Esophagus squamous epithelium (tissue), 5 donors: Measurements from ENCODE around the gene SHCBP1. TPM values are rescaled to one million over a fixed set of nuclear protein-coding genes. Genes with fewer than 3 reads are reported as not detected.
"Not testable (repeated sequence)": the region's sequence is repeated elsewhere in the genome, so short reads cannot be mapped to it uniquely, and the experiment has no call there.

Experiments used
- DNase-seq: peaks from one replicate; lab custom pipeline; 2025; lab: John Stamatoyannopoulos, UW
- H3K27ac ChIP-seq, 4 donors: fragments of 200-600 bp; sonication (generic); one replicate each; pipeline ENCODE4 v1.5.1; 2016 to 2019; ENCODE audit warnings: mild to moderate bottlenecking in 1 of 4
- H3K27me3 ChIP-seq, 4 donors: fragments of 200-600 bp; sonication (generic); 1 replicate in 3 of 4; 2 replicates in 1 of 4; pipeline versions ENCODE4 v1.5.1 to v1.6.0; 2017 to 2021; ENCODE audit warnings: antibody characterized with exemption in 1 of 4
- H3K36me3 ChIP-seq, 3 donors: fragments of 200-600 bp; sonication (generic); one replicate each; pipeline ENCODE4 v1.5.1; 2016 to 2019
- H3K4me1 ChIP-seq, 3 donors: fragments of 200-600 bp; sonication (generic); one replicate each; pipeline ENCODE4 v1.5.1; 2017 to 2019
- H3K4me3 ChIP-seq, 4 donors: fragments of 200-600 bp; sonication (generic); 1 replicate in 3 of 4; 2 replicates in 1 of 4; pipeline ENCODE4 v1.5.1; 2016 to 2019; ENCODE audit warnings: mild to moderate bottlenecking in 2 of 4, moderate library complexity in 1 of 4
- H3K9me3 ChIP-seq, 3 donors: fragments of 200-600 bp; sonication (generic); one replicate each; pipeline ENCODE4 v1.5.1; 2016 to 2019
- POLR2A ChIP-seq, 4 donors: fragments of 450-650 bp; IDR thresholded peaks; one replicate each; pipeline ENCODE4 v1.6.1; 2017; ENCODE audit warnings: antibody characterized with exemption in 4 of 4, mild to moderate bottlenecking in 4 of 4, moderate library complexity in 3 of 4
- WGBS, 2 donors: methylation state at CpG; one replicate each; pipeline ENCODE4 v1.1.5; 2018; 5-methylcytosine and 5-hydroxymethylcytosine counted together
- intact Hi-C: fragments of 100-400 bp; cut with DNase I; formaldehyde crosslinking; loops from one replicate; pipeline ENCODE4 v1.15.0; 2022
- total RNA-seq, 4 donors: library from RNA; depleted of rRNA; stranded (reverse); fragments of >200 nt; gene quantifications; one replicate each; pipeline ENCODE4 v1.1.0, GENCODE V29; 2016
- TF ChIP-seq, protein P1 (sequence below), 6 experiments: fragments of 450-650 bp in 4 of 6; fragments of 200-600 bp in 2 of 6; sonication (generic) in 2 of 6; IDR thresholded peaks; one replicate each; pipeline ENCODE4 v1.5.1; 2016 to 2019; ENCODE audit warnings: antibody characterized with exemption in 6 of 6, mild to moderate bottlenecking in 4 of 6, moderate library complexity in 4 of 6
- donor health status: DM: yes; HTN: yes; CAD: no.

The SHCBP1 gene
- total RNA-seq, 4 donors from 2014 or later: 1.9 to 13.7 (median 6.9) TPM

DNA sequence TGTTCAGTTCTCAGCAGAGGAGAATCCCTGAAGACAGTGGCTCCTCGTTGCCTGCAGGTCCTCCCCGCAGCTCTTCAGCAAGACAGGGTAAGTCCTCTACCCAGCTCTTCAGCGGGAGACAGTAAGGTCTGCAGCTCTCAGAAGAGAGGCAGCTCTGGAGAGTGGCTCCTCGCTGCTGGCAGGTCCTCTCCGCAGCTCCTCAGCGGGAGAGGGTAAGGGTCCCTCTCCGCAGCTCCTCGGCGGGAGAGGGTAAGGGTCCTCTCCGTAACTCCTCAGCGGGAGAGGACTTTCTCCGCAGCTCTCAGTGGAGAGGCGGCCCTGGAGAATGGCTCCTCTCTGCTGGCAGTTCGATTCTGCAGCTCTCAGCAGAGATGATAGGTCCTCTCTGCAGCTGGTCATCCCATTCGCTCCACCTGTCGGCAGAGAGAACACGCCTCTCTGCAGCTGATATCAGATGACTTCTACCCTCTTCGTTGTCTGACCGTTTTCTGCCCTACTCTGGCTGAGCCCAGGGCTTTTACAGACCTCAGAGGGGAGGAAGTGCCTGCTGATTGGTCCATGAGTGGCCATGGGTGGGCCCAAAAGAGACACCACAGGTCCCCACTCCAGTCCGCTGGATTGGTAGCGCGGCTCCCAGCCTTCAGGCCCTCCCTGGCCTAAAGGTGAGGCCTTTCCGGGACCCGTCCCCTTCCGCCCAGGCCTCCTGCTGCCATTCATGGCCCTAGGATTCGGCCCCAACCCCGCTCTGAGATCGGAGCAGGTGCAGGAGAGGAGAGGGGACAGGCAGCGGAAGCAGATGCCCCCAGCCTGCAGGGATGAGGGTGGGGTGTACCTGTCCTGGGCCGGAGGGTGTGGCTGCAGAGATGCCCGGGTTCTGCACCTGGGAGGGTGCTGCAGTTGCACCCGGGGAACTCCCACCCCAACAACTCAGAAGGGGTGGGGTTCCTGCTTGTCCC is 11.9 kb upstream of the SHCBP1 start:
- TF ChIP-seq, protein P1, sequence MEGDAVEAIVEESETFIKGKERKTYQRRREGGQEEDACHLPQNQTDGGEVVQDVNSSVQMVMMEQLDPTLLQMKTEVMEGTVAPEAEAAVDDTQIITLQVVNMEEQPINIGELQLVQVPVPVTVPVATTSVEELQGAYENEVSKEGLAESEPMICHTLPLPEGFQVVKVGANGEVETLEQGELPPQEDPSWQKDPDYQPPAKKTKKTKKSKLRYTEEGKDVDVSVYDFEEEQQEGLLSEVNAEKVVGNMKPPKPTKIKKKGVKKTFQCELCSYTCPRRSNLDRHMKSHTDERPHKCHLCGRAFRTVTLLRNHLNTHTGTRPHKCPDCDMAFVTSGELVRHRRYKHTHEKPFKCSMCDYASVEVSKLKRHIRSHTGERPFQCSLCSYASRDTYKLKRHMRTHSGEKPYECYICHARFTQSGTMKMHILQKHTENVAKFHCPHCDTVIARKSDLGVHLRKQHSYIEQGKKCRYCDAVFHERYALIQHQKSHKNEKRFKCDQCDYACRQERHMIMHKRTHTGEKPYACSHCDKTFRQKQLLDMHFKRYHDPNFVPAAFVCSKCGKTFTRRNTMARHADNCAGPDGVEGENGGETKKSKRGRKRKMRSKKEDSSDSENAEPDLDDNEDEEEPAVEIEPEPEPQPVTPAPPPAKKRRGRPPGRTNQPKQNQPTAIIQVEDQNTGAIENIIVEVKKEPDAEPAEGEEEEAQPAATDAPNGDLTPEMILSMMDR (IDR thresholded peaks at IDR 0.05): no peak
- TF ChIP-seq POLR2A (IDR thresholded peaks at IDR 0.05): no peak
- no peak overlapping the region for H3K4me3 ChIP-seq
- 71 to 94% methylated on average over 2 to 10 of the region's 32 CpGs for WGBS, 2 donors
- H3K4me1 ChIP-seq: peaks cover 0 to 12% (median 0%) of the 10 kb centered on the region in 3 donors
- H3K27ac ChIP-seq: no peak overlapping the region
- DNase-seq: no peak
- intact Hi-C loops: no loop called here
- no peaks in the 10 kb centered on the region for H3K27me3 ChIP-seq
- no peaks in the 10 kb centered on the region for H3K36me3 ChIP-seq
- no peaks in the 10 kb centered on the region for H3K9me3 ChIP-seq

DNA sequence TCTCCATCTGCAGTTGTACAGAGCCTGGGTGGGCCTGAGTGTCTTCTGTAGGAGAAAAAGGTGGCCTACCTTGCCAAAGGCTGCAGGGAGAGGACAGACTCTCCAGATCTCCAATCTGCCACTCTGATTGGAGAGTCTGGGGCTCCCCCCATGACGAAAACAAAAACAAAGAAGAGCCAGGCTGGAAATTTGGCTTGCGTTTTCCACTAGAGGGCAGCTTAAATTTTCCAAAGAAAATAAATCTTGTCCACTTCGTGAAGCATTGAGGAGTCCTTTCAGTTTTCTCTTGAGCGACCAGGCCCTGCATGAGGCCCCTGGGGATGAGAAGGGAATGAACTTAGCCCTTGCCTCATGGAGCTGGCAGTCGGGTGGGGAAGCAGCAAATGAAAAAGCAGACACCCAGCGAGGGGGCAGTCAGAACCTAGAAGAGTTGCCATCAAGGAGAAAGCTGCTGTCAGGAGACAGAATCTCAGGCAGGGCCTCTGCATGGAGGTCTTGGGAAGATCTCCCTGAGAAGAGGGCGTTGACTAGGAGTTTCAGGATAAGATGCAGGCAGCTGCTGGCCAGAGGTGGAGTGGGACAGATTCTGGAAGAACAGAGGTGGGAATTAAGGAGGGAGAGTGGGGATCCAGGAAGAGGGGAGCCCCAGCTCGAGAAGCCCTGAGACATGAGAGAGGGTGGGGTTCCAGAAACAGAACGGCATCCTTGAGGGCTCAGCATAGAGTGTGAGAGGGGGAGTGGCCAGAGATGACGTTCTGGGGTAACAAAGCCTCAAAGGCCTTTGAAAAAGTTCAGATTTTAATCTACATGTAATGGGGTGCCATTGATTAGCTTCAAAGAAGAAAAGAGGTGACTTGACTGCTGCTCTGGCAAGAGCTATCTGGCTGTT is 8.4 kb upstream of the SHCBP1 start:
- WGBS, 2 donors: 28 to 29% methylated on average over 10 of the region's 10 CpGs
- no peaks in the 10 kb centered on the region for H3K9me3 ChIP-seq
- peak overlapping the region in 1 of 4 donors; percentile 9 for H3K4me3 ChIP-seq
- H3K4me1 ChIP-seq: peaks cover 0 to 12% (median 0%) of the 10 kb centered on the region in 3 donors
- no peaks in the 10 kb centered on the region for H3K36me3 ChIP-seq
- no peak for DNase-seq
- peak overlapping the region in 2 of 4 donors; percentile 32 to 33 for H3K27ac ChIP-seq
- intact Hi-C loops: no loop called here
- no peaks in the 10 kb centered on the region for H3K27me3 ChIP-seq
- TF ChIP-seq POLR2A (IDR thresholded peaks at IDR 0.05): no peak
- TF ChIP-seq, protein P1 (IDR thresholded peaks at IDR 0.05): peak in 5 of 6 experiments; percentile 7 to 34 (median 18)

DNA sequence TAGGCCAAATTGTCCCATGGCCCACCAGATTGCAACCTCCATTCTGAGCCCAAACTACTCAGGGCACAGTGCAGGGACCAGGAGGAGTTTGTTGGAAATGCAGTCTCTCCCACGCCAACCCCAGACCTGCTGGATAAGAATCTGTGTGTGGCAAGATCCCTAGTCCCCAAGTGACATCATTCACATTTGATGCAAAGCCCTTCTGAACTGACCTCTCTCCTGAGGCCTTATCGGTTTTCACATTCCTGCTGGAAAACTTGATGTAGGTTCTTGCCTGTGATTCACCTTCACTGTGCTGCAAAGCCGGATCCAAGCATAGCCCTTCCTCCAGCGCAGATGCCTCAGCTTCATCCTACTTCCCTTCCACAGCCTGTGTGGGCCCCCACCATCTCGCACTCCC is 6.6 kb upstream of the SHCBP1 start:
- no peak overlapping the region for H3K4me3 ChIP-seq
- no peaks in the 10 kb centered on the region for H3K36me3 ChIP-seq
- H3K27ac ChIP-seq: no peak overlapping the region
- intact Hi-C loops: no loop called here
- H3K9me3 ChIP-seq: no peaks in the 10 kb centered on the region
- WGBS, 2 donors: 88 to 90% methylated on average over 4 to 5 of the region's 5 CpGs
- H3K4me1 ChIP-seq: peaks cover 0 to 12% (median 0%) of the 10 kb centered on the region in 3 donors
- no peak for DNase-seq
- H3K27me3 ChIP-seq: no peaks in the 10 kb centered on the region
- TF ChIP-seq, protein P1 (IDR thresholded peaks at IDR 0.05): no peak
- TF ChIP-seq POLR2A (IDR thresholded peaks at IDR 0.05): no peak

DNA sequence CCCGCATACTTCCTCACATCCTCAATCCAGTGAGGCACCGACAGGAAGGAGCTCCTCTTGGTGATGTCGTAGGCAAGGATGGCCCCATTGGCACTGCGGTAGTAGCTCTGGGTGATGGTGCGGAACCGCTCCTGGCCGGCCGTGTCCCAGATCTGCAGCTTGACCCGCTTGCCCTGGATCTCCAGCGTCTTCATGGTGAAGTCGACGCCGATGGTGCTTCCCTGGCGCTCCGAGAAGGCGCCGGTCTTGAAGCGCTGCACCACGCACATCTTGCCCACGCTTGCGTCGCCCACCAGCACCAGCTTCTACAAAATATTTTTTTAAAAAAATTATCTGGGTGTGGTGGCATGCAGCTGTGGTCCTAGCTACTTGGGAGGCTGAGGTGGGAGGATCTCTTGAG is 5.5 kb upstream of the SHCBP1 start:
- H3K27me3 ChIP-seq, H3K36me3 ChIP-seq, DNase-seq, H3K4me3 ChIP-seq, H3K27ac ChIP-seq, intact Hi-C loops, H3K9me3 ChIP-seq: not testable (repeated sequence)
- WGBS, 2 donors: 95 to 96% methylated on average over 14 to 16 of the region's 22 CpGs
- peaks cover 0 to 16% (median 0%) of the 10 kb centered on the region in 3 donors for H3K4me1 ChIP-seq

DNA sequence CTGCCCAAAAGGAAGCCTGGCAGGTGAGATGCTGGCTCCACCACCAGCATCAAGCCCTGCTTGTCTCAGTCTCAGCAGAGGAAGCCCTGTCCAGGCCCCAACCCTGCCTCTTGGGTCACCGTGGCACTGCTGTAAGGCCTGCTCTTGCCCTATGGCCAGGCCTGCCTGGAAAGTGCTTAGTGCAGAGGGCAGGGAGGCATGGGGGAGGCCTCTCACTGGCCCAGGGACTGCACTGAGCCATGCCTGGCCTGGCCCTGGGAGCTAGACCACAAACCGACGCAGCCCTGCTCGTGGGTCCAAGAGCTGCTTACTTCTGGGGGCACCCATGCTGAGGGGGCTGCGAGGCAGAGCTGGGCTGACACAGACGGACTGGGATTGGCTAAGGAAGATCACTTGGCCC is 3.7 kb upstream of the SHCBP1 start:
- H3K4me1 ChIP-seq: peaks cover 5 to 27% (median 5%) of the 10 kb centered on the region in 3 donors
- WGBS, 2 donors: no CpG with 5 or more reads among the region's 6 CpGs
- H3K36me3 ChIP-seq, H3K9me3 ChIP-seq, intact Hi-C loops, H3K27ac ChIP-seq, DNase-seq, H3K4me3 ChIP-seq, H3K27me3 ChIP-seq: not testable (repeated sequence)

DNA sequence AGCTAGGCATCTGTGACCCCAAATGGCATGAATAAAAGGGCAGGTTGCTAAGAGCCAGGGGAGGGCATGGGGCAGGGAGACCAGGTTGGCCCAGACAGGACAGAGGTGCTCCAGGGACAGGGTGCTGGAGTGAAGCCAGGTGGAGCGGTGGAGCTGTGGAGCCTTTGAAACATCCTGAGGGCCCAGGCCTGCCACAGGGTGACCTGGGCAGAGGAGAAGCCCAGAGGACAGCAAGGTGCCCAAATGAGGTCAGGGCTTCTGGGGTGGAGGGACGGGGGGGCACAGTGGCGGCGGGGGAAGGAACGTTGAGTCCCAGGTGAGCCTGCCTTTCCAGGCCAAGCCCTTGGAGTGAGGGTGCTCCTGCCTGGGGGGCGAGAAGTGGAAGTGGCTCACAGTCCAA is 2.5 kb upstream of the SHCBP1 start:
- DNase-seq, H3K4me3 ChIP-seq, H3K9me3 ChIP-seq, H3K27ac ChIP-seq, intact Hi-C loops, H3K36me3 ChIP-seq, H3K27me3 ChIP-seq: not testable (repeated sequence)
- H3K4me1 ChIP-seq: peaks cover 5 to 18% (median 5%) of the 10 kb centered on the region in 3 donors
- WGBS, 2 donors: no CpG with 5 or more reads among the region's 6 CpGs

DNA sequence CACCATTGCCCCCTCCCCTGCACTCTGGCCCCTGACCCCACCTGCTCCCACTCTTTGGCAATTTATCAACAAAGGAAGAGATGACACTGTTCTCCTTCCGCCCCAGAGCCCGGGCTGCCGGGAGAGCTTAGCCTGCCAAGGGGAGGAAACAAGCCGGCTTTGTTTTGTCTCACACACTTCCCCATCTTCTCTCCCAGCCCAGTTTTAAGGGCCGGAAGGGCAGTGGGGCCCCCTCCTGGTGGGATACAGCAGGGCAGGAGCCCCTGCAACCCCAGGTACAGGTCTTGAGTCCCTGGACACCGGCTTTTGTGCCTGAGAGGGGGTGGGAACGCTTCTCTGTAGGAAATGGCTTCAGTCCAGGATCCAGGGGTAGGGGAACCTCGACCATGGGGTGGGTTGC is 2.1 kb upstream of the SHCBP1 start:
- H3K27ac ChIP-seq, H3K4me3 ChIP-seq, DNase-seq, H3K36me3 ChIP-seq, H3K27me3 ChIP-seq, H3K9me3 ChIP-seq, intact Hi-C loops: not testable (repeated sequence)
- peaks cover 5 to 18% (median 5%) of the 10 kb centered on the region in 3 donors for H3K4me1 ChIP-seq
- no CpG with 5 or more reads among the region's 8 CpGs for WGBS, 2 donors
